ENCODE data around the gene SLX9.
"Not testable (repeated sequence)": the region's sequence is repeated elsewhere in the genome, so short reads cannot be mapped to it uniquely, and the experiment has no call there.

Gene SLX9

DNA sequence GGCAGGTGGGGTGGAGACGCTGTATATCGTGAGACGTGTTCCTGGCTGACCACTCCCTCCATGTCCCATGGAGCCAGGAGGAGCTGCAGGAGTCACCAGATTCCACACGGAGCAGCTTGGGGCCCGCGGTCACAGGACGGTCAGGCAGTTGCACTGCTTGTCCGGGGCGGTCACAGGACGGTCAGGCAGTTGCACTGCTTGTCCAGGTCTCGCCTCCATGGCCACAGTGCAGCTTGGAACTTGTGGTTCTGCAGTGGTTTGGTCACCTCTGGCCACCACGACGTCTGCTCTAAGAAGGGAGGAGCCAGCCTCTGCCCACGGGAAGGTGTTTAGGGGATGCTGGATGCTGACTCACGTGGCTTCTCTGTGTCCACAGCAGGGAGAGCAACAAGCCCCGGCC, 33.0 kb downstream of the SLX9 start:
- in situ Hi-C loops (cut with MboI; ENCODE audit: low sequenced_read_pairs): no loop called here

DNA sequence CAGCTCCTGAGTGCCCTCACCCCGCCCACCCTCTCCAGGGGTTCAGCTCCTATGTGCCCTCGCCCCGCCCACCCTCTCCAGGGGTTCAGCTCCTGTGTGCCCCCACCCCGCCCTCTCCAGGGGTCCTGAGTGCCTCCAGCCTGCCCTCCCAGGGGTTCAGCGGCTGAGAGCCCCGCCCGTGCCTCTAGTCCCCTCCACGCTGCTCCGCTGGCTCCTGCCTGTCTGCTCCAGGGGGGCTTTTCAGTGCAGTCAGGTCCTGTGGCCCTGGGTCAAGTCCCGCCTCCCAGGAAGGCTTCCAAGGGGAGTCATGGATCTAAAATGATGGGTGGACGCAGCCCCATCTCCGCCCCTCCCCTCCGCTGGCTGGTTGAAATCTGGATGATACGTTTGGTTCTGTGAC, 33.8 kb downstream of the SLX9 start:
- in situ Hi-C loops (cut with MboI; ENCODE audit: low sequenced_read_pairs): no loop called here

DNA sequence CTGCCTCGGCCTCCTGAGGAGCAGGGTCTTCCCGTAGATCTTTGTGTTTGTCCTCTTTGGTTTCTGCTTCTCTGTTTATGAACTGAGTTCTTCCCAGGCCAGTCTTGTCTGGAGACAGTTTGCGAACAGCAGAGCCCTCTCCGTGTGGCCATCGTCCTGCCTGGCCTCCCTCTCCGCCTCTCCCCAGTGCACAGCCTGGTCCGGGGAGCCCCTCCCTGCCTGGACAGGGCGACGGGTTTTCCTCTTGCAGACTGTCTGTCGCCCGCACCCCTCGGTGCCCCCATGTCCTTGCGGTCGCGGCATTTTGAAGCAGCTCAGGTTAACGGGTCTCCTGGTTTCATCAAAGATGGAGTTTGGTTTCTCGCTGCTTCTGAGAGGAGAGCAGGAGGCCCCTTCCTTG, 34.8 kb downstream of the SLX9 start:
- in situ Hi-C loops (cut with MboI; ENCODE audit: low sequenced_read_pairs): no loop called here

DNA sequence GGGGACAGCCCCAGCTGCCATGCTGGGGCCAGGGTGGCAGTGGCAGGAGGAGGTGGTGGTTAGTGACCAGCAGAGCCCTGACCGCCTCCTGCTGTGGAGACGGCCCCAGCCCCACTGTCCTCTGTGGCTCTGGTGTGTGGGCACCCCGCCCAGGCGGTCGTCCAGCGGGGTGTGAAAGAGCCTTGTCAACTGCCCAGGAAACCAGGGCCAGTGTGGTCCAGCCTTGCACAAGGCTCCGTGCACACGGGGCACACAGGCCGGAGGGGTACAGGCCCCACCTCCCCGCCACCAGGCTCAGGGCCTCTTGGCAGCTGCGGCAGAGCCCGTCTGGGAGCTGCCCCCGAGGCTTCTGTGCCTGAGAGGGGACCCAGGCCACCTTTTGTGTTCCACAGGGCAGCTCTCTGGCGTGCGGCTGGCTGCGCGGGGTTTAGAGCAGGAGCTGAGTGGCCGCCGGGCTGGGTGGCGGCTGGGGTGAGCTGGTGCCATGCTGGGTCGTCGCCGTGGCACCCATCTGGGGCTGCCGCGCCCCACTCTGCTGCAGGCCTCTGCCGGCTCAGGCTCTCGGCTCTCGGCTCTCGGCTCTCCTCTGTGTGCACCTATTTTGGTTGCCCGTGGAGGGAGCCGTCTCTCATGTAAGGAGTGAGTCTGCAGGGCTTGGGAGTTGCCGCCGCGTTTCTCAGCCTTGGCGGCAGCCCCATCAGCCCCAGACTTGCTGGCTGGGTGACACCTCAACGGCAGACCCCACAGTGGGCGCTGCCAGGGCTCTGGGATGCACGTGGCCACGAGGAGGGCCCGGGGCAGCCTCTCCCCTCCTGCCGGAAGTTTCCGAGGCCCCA, 36.1 kb downstream of the SLX9 start:
- in situ Hi-C loops (cut with MboI; ENCODE audit: low sequenced_read_pairs): no loop called here

DNA sequence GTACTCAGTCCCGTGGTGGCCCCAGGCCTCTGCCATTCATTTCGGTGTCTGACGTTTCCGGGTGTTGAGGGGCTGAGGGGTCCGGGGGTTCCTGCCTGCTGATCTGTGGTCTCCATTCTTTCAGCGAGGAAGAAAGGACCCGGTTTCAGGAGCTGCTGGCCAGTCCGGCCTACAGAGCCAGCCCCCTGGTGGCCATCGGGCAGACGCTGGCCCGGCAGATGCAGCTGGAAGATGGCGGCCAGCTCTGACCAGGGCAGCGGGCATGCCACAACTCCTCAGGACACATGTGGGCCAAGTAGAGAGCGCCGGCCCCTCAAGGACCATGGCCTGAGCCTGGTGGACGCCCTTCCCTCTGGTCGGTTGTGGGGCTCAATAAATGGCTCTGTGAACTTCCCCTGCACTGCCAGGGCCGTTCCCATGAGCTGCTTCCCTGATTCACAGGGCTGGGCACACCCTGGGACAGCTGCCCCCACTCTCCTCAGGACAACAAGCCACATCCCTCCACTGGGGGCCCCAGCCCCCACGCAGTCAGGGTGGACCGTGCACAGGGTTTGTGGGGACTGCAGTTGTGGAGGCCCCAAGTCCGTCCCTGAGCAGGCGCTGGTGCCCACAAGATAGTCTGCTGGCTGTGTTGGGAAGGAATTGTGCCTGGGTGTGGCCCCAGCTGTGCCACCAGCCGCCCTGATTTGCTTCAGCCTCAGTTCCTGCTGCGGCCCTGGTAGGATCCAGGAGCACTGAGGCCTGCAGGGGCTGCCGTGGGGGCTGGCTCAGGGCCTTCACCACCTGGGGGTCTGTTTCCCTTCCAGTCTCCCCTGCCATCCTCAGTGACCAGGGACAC, 36.9 kb downstream of the SLX9 start:
- in situ Hi-C loops (cut with MboI; ENCODE audit: low sequenced_read_pairs): not testable (repeated sequence)

DNA sequence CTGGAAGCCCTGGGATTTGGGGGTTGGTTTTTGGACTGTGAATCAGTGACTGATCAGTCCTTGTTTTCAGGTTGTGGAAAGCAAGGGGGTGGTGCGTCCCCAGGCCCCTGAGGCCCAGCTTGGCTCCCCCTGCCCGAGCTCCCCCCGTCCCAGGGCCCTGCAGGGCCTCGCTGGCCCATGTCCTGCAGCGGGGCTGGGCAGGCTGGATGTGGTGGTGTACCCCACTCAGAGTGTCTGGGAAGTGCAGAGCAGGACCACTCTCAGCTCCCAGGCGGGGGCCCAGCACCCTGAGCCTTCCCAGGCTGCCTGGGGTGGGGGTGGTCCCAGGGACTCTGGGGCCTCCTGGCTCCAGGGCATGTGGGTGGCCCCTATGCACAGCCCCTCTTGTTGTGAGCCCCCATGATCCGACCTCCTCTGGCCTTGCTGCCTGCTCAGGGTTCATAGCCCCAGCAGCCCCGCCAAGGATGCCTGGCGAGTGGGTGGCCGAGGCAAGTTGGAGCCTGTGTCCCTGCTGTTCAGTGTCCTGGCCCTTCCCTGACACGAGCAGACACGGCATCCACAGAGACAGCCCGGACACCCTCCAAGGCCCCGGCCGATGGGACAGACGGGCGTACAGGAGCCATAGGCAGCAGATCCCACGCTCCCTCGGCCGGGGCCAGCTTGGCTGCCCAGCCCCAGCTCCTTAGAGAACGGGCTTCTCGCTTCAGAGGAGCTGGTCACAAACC, 37.9 kb downstream of the SLX9 start:
- in situ Hi-C loops (cut with MboI; ENCODE audit: low sequenced_read_pairs): no loop called here

DNA sequence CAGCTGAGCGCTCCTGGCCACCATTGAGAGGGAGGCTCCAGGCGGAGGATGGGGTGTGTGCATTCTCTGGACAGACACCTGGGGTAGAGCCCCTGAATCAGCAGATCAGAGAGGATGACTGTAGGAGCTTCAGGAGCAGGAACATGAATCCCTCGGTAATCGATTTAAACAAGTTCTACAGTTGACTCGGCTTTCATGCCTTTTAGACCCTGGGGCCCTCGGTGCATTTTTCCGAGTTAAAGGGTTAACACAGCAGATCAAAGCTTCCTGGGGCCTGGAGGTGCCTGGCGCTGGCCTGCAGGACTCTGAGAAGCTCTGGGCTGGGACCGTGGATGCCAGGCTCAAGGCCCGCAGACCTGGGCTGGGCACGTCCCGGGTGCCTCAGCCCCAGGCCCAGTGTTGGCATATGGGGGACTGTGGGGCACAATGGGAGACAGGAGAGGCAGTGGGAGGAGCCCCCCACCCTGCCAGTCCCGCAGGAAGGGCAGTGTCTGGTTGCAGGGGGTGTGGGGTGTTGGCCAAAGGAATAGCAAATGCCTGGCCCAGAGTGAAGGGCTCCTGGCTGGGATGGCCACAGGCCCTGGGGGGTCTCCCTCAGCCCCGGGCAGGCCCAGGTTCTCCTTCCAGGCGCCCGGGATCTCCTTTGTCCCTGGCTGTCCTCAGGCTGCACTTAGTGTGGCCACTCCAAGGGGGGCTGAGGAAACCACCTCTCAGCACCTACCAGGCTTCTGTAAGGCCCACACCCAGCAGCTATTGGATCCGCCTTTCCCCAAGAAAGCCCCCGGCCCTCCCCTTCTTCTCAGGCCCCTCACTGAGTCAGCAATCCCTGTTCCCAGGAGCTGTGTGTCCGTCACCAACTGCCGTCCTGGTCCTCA, 40.1 kb downstream of the SLX9 start:
- in situ Hi-C loops (cut with MboI; ENCODE audit: low sequenced_read_pairs): no loop called here

DNA sequence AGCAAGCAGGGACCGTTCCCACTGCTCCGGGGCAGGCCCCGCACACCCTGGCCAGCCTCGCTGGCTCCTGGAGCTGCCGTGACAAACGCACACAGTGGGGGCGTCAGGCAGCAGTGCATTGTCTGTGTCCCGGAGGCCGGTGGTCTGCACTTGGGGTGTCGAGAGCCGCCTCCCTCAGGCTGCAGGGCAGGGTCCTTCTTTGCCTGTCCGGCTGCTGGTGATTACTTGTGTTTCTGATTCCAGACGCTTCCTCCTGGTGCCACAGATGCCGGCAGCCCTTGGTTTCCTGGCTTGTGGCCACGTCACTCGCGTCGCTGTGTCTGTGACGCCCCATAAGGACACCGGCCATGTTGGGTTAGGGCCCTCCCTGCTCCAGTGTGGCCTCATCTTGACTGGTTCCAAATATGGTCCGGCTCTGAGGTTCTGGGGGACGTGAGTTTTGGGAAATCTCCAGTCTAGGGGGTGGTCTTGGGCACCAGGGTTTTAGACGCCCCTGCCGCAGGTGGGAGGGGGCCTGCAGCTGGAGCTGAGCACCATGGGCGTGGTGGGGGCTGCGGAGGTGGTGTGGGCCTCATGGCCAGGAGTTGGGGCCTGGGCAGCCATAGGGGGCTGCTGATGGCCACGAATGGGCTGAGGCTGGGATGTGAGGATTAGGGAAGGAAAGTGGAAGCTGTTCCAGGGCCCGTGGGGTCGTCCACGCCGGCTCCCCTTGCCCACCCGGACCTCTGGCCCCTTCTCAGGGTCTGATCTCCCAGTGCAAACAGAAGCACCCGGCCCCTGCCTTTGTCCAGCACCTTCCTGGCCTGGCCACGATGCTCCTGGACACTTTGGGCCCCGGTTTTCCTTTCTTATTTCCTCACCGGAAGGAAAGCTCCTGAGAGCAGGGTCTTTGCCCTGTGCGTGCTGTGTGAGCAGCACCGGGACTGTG, 41.0 kb downstream of the SLX9 start:
- in situ Hi-C loops (cut with MboI; ENCODE audit: low sequenced_read_pairs): no loop called here

DNA sequence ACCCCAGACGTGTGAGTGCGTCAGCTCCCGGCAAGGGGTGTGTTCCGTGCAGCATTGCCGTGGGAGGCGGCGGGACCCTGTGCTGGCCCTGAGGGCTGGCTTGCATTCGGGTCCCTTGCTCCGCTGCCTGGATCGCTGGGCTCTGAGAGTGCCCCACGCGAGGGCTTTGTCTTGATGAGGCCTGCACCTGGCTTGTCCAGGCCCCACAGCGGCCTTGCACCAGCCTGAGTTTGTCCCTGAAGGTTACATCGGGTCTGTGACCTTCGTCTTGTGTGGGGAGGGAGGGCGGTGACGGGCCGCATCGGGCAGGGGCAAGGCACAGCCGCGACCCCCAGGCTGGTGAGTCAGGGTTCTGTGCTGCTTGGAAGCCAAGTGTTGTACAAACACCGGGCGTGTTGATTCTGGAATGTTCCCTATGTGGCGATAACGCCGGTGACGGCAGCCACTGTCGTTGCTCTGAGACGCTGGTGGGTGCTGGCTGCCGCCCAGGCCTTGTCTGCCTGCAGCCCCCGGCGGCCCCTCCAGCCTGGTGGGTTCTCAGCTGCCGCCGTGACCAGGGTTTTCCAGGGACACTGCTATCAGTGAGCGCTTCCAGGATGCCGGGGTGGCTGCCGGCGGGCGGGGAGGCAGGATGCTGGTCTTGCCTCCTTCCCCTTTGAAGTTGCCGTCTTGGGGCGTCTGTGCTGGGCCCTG, 42.9 kb downstream of the SLX9 start:
- in situ Hi-C loops (cut with MboI; ENCODE audit: low sequenced_read_pairs): no loop called here

DNA sequence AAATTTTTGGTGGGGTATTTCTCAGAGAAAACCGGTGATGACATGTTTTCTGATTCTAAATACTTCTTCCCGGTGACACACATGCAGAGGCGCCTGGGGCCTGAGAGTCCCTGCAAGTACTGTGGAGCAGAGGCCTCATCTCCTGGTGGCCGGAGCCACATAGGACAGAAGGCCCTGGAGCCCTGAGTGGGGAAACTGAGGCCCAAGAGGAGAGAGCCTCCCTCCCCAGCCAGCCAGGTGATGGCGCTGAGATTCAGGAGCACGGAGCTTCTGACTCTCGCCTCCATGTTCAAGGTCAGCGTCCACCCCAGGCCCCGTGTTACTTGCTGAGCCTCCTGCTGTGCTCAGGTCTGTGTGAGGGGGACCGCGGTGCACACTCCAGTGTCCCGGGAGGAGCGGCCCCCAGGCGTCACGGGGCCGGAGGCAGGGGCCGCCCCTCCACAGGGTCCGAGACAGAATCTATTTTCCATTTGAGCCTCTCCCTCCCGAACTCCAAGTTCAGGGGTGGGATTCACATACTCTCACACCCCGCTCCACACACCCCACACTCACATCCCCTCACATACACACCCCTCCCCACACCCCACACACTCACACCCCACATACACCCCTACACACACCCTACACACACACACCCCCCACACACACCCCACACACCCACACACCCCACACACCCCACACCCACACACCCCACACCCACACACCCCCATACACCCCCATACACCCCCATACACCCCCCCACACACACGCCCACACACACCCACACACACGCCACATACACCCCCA, 43.8 kb downstream of the SLX9 start:
- in situ Hi-C loops (cut with MboI; ENCODE audit: low sequenced_read_pairs): no loop called here

DNA sequence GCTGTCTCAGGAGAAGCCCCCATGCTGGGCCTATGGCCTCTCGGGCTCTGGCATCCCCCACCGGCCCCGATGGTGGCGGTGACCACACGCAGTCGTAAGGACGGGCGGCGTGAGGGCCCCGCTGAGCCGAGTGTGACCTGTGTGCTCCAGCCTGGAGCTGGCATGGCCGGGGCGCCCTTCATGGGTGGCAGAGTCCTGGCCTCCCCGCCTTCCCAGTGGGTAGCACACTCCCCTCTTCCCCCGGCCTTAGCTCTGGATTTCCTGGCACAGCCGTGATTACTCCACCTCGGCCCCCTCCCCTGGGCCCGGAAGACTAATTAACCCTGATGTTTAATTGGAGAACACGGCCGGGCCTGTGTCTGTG, 44.6 kb downstream of the SLX9 start:
- in situ Hi-C loops (cut with MboI; ENCODE audit: low sequenced_read_pairs): no loop called here

DNA sequence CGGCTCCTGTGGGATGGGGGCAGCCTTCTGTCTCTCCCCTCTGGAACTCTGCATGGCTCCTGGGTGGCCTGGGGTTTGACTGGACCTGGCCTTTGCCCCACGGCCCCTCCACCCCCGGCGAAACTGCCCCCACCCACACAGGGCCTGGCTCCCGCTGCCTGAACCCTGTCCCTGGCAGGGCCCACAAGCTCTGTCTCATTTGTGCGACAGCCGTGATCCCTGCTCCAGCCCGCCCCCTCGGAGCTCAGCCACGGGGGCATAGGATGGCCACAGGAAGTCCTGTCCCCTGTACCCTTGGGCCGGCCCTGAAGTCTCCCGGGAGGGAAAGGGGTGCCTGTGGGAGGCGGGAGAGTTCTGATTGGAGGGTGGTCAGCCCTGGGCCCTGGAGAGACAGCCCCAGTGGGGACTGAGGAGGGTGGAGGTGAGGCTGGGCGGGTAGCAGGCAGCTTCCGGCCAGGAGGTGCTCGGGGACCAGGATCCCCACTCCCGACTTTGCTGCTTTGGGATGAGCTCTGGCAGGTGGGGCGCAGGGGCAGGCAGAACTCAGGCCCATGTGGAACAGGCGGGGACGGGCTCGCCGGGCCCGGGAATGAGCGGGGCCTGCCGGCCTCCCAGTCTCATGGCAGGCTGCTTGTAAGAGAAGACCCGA, 45.1 kb downstream of the SLX9 start:
- in situ Hi-C loops (cut with MboI; ENCODE audit: low sequenced_read_pairs): no loop called here

DNA sequence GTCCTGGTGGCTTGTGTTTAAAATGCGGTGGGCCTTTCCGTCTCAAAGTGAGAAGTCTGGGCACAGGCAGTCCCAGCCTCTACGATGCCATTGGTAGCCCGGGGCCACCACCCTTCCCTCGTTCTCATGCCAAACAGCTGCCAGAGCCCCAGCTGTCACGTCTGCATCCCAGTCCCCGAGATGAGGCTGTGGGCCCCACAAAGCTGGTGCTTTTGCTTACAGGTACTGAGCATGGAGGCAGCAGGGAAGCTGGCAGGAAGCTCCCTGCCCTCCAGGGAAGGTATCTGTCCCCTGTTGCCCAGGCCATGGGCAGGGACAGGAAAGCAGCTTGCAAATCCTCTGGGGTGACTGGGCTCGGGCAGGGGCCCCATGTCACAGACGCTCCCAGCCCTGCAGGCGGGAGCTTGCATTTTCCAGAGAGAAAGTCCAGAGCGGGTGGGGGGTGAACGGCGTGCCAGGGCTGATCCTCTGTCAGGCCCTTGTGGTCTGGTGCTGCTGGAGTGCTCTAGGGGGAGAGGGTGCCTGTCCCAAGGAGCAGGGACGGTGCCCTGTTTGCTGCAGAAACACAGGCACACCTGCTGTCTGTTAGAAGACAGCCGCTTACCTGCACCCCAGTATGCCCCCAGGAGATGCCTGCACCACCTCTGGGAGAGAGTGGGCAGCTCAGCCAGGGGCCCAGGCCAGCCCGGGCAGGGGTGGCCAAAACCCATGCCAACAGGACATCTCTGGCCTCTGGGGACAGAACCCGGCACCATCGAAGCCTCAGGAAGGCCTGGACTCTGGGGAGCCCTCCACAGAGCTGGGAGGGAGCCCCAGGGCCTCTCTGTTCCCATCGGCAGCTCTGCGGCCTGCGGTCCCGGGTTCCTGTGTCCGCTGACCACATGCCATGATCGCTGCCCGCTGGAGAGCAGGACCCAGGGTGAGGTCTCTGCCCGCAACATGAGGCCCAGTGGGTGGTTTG, 45.9 kb downstream of the SLX9 start:
- in situ Hi-C loops (cut with MboI; ENCODE audit: low sequenced_read_pairs): no loop called here

DNA sequence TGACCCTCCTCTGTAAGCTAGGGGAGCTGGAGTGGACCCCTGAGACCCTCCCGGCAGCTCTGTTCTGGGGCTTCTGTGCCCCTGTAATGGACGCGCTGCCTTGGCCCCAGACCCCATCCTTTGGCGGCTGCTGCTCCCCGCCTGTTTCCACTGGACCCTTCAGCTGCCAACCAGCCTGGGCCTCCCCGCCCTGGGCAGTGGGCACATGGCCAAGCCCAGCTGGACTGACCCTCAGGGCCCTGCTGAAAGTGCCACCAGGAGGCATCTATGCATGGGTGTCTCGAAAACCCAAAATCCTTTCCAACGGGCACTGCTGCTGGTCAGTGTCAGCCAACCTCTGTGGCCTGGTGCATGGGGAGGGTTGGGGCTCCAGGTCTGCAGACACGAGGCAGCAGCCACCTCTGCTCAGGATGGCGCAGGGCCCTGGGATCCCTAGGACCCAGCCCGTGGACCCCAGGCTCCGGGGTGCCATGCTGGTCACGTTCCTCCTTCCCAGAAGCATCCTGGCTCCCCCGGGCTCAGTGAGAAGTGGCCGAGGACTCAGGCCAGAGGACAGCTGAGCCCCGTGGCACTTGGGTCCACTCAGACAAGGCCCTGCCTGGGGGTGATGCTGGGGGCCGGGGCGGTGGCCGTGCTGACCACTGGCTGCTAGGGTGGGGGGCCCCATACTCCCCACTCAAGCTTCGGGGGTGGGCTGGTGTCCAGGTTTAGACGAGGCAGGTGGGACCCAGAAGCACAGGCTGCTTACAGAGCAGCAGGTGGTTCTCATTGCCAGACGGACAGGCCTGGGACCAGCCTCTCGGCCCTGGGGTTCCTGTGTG, 46.9 kb downstream of the SLX9 start:
- in situ Hi-C loops (cut with MboI; ENCODE audit: low sequenced_read_pairs): no loop called here

DNA sequence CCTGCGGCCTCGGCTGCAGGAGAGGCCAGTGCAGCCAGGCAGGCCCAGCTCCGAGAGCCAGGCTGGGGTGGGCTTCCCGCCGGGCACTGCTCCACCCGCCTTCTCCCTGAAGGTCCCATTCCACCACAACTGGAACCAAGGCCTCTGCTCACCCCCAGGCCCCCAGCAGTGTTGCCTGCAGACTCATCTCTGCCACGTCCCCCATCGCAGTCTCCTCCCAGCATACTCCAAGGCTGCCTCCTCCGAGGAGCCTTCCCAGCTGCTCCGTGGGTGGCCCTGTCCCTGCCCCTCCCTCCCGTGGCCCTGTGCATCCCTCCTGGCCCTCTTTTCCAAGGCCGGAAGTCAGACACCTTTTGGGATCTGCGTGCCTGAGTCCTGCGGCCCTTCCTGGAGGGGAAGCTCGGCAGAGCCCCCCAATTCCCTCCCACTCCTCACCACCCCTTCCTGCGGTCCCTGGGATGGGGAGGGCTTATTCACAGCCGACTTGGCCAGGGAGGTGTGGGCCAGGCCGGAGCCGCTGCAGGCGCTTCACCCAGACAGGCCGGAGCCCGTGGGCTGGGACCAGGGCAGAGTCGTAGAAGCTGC, 47.6 kb downstream of the SLX9 start:
- in situ Hi-C loops (cut with MboI; ENCODE audit: low sequenced_read_pairs): no loop called here

Measured in hTERT RPE-1 (cell line).